GM21825 (cell line): ENCODE data around the gene RSPH6A.

Experiments used
- ATAC-seq: cut with Tn5 transposase; IDR thresholded peaks from one replicate; pipeline ENCODE4 v1.9.1; 2021; ENCODE audit warnings: mild to moderate bottlenecking, moderate library complexity; ENCODE audit not compliant: unreplicated experiment

The RSPH6A gene

GRCh38 chr19:45781214-45782161 lies 33.6 kb downstream of the RSPH6A start:
- ATAC-seq = no peak

- ATAC-seq = no peak
Observed at GRCh38 chr19:45780448-45781213, 34.5 kb downstream of the RSPH6A start.

- ATAC-seq = no peak
Observed at GRCh38 chr19:45780146-45780447, 35.0 kb downstream of the RSPH6A start.

- ATAC-seq = peak; percentile 83
Observed at GRCh38 chr19:45779231-45780145, 35.6 kb downstream of the RSPH6A start.

GRCh38 chr19:45778010-45778661 lies 37.0 kb downstream of the RSPH6A start:
- no peak for ATAC-seq

- no peak for ATAC-seq
Observed at GRCh38 chr19:45777395-45777961, 37.6 kb downstream of the RSPH6A start.

GRCh38 chr19:45774765-45775164 lies 40.3 kb downstream of the RSPH6A start:
- no peak for ATAC-seq

- ATAC-seq = no peak
Observed at GRCh38 chr19:45773384-45773783, 41.7 kb downstream of the RSPH6A start.

GRCh38 chr19:45772912-45773311 lies 42.2 kb downstream of the RSPH6A start:
- ATAC-seq = no peak

- ATAC-seq = no peak
Observed at GRCh38 chr19:45772130-45772840, 42.8 kb downstream of the RSPH6A start.

- ATAC-seq = no peak
Observed at GRCh38 chr19:45771311-45771933, 43.7 kb downstream of the RSPH6A start.

GRCh38 chr19:45770192-45771101 lies 44.7 kb downstream of the RSPH6A start:
- peak; percentile 52 for ATAC-seq

- ATAC-seq = no peak
Observed at GRCh38 chr19:45769821-45770191, 45.3 kb downstream of the RSPH6A start.

GRCh38 chr19:45768984-45769782 lies 45.9 kb downstream of the RSPH6A start, which contains the start of gene SIX5:
Gene SIX5, minus strand, starts transcription at chr19:45769252. Its CDS starts 408 bp downstream, at chr19:45768844.
- peak; percentile 43 for ATAC-seq

- ATAC-seq = no peak
Observed at GRCh38 chr19:45768655-45768983, 46.5 kb downstream of the RSPH6A start.

GRCh38 chr19:45767881-45768654 lies 47.0 kb downstream of the RSPH6A start:
- ATAC-seq = no peak
